ENCODE results near the gene ZBTB17. TPM values are rescaled to one million over a fixed set of nuclear protein-coding genes. Genes with fewer than 3 reads are reported as not detected.
"Not testable (repeated sequence)": the region's sequence is repeated elsewhere in the genome, so short reads cannot be mapped to it uniquely, and the experiment has no call there.

ZBTB17 gene
- polyA plus RNA-seq, 1 experiment = 43.3 TPM

- Histone ChIP-seq H3K27me3 (ENCODE audit: control insufficient read depth, insufficient read depth, low read length) (no peaks in the 10 kb centered on the region), H3K36me3 (ENCODE audit: control insufficient read depth, insufficient read depth, low read length) (0 out of 2 replicates have a peak, but pooled peaks cover 3% of the 10 kb centered on the region), H3K4me3 (ENCODE audit: low read depth, low read length) (no peak overlapping the region)
- no peak for DNase-seq (ENCODE audit: low read depth)
- CTCF ChIA-PET = interaction anchor here (1.4 kb wide), 1 partner anchor 117 kb away, joined by 3 read pairs; no protein-coding TSS in a partner anchor
- no peak for TF ChIP-seq CTCF (IDR thresholded peaks at IDR 0.05; ENCODE audit: insufficient read depth, low read depth, low read length)
- POLR2A ChIA-PET = no interaction called here
Observed at GRCh38 chr1:15916417-15916816, 59.5 kb downstream of the ZBTB17 start.

GRCh38 chr1:15915991-15916390 is 59.9 kb downstream of the ZBTB17 start:
- no peak for TF ChIP-seq CTCF (IDR thresholded peaks at IDR 0.05; ENCODE audit: insufficient read depth, low read depth, low read length)
- ChIA-PET CTCF (interaction anchor here (1.4 kb wide), 1 partner anchor 116 kb away, joined by 3 read pairs; no protein-coding TSS in a partner anchor), POLR2A (no interaction called here)
- DNase-seq (ENCODE audit: low read depth) = no peak
- no peak overlapping the region for H3K4me3 ChIP-seq (ENCODE audit: low read depth, low read length)
- H3K27me3 ChIP-seq (ENCODE audit: control insufficient read depth, insufficient read depth, low read length) = no peaks in the 10 kb centered on the region
- 0 out of 2 replicates have a peak, but pooled peaks cover 1% of the 10 kb centered on the region for H3K36me3 ChIP-seq (ENCODE audit: control insufficient read depth, insufficient read depth, low read length)

GRCh38 chr1:15913607-15914006 is 62.3 kb downstream of the ZBTB17 start:
- H3K36me3 ChIP-seq (ENCODE audit: control insufficient read depth, insufficient read depth, low read length); DNase-seq (ENCODE audit: low read depth); H3K27me3 ChIP-seq (ENCODE audit: control insufficient read depth, insufficient read depth, low read length); POLR2A ChIA-PET; H3K4me3 ChIP-seq (ENCODE audit: low read depth, low read length): not testable (repeated sequence)
- CTCF ChIA-PET = interaction anchor here (0.9 kb wide), 1 partner anchor 10 kb away, joined by 3 read pairs; no protein-coding TSS in a partner anchor

- H3K27me3 ChIP-seq (ENCODE audit: control insufficient read depth, insufficient read depth, low read length) = no peaks in the 10 kb centered on the region
- DNase-seq (ENCODE audit: low read depth) = no peak
- no peak for TF ChIP-seq CTCF (IDR thresholded peaks at IDR 0.05; ENCODE audit: insufficient read depth, low read depth, low read length)
- H3K4me3 ChIP-seq (ENCODE audit: low read depth, low read length) = no peak overlapping the region
- H3K36me3 ChIP-seq (ENCODE audit: control insufficient read depth, insufficient read depth, low read length) = peaks cover 1% of the 10 kb centered on the region; the same call in 1 of the 2 replicates
- POLR2A ChIA-PET = no interaction called here
- CTCF ChIA-PET = no interaction called here
Observed at GRCh38 chr1:15911927-15912326, 64.0 kb downstream of the ZBTB17 start.

- H3K27me3 ChIP-seq (ENCODE audit: control insufficient read depth, insufficient read depth, low read length) = no peaks in the 10 kb centered on the region
- no peak overlapping the region for H3K4me3 ChIP-seq (ENCODE audit: low read depth, low read length)
- ChIA-PET POLR2A (no interaction called here), CTCF (interaction anchor here (1.2 kb wide), 1 partner anchor 119 kb away, joined by 6 read pairs; no protein-coding TSS in a partner anchor)
- DNase-seq (ENCODE audit: low read depth) = no peak
- H3K36me3 ChIP-seq (ENCODE audit: control insufficient read depth, insufficient read depth, low read length) = peaks cover 1% of the 10 kb centered on the region; the same call in 1 of the 2 replicates
- no peak for TF ChIP-seq CTCF (IDR thresholded peaks at IDR 0.05; ENCODE audit: insufficient read depth, low read depth, low read length)
Observed at GRCh38 chr1:15911141-15911540, 64.8 kb downstream of the ZBTB17 start.

- ChIA-PET CTCF (no interaction called here), POLR2A (no interaction called here)
- no peak for TF ChIP-seq CTCF (IDR thresholded peaks at IDR 0.05; ENCODE audit: insufficient read depth, low read depth, low read length)
- Histone ChIP-seq H3K4me3 (ENCODE audit: low read depth, low read length) (no peak overlapping the region), H3K36me3 (ENCODE audit: control insufficient read depth, insufficient read depth, low read length) (peaks cover 1% of the 10 kb centered on the region; the same call in 1 of the 2 replicates), H3K27me3 (ENCODE audit: control insufficient read depth, insufficient read depth, low read length) (no peaks in the 10 kb centered on the region)
- no peak for DNase-seq (ENCODE audit: low read depth)
Observed at GRCh38 chr1:15908597-15908996, 67.3 kb downstream of the ZBTB17 start.
